Heart left ventricle (tissue), 16 donors: ENCODE measurements around the gene FKBP6. TPM values are rescaled to one million over a fixed set of nuclear protein-coding genes. Genes with fewer than 3 reads are reported as not detected.

Experiments
- ATAC-seq, 4 donors: fragments of 200-7000 bp; cut with Tn5 transposase; one replicate each; pipeline ENCODE4 v1.9.1; 2020 to 2022; ENCODE audit warnings: moderate library complexity in 4 of 4, mild to moderate bottlenecking in 3 of 4, moderate number of reproducible peaks in 1 of 4
- DNase-seq, 5 donors: peaks; one replicate each; pipeline ENCODE4 v3.0.0-alpha.2; 2020
- H3K27ac ChIP-seq, 12 donors: fragments of 200-600 bp; sonication (generic) in 4 of 12; one replicate each; pipeline versions ENCODE4 v1.5.0 to v1.8.0; 2016 to 2022; ENCODE audit warnings: mild to moderate bottlenecking in 2 of 12
- H3K27me3 ChIP-seq, 9 donors: fragments of 200-600 bp; sonication (generic) in 2 of 9; one replicate each; pipeline versions ENCODE4 v1.5.1 to v1.8.0; 2016 to 2022; ENCODE audit warnings: mild to moderate bottlenecking in 3 of 9
- H3K36me3 ChIP-seq, 9 donors: fragments of 200-600 bp; sonication (generic) in 2 of 9; one replicate each; pipeline versions ENCODE4 v1.5.0 to v1.8.0; 2018 to 2022; ENCODE audit warnings: mild to moderate bottlenecking in 2 of 9
- H3K4me1 ChIP-seq, 12 donors: fragments of 200-600 bp; sonication (generic) in 4 of 12; one replicate each; pipeline versions ENCODE4 v1.5.0 to v1.8.0; 2016 to 2022; ENCODE audit warnings: mild to moderate bottlenecking in 3 of 12
- H3K4me3 ChIP-seq, 12 donors: fragments of 200-600 bp; sonication (generic) in 4 of 12; one replicate each; pipeline versions ENCODE4 v1.5.0 to v1.8.0; 2017 to 2022; ENCODE audit warnings: mild to moderate bottlenecking in 9 of 12, moderate library complexity in 4 of 12
- H3K9me3 ChIP-seq, 12 donors: fragments of 200-600 bp; sonication (generic) in 4 of 12; one replicate each; pipeline versions ENCODE4 v1.5.0 to v1.8.0; 2016 to 2022; ENCODE audit warnings: mild to moderate bottlenecking in 1 of 12
- POLR2A ChIP-seq, 2 donors: fragments of 450-650 bp; IDR thresholded peaks; one replicate each; pipeline ENCODE4 v1.6.1; 2017; ENCODE audit warnings: antibody characterized with exemption in 2 of 2, mild to moderate bottlenecking in 2 of 2, moderate library complexity in 2 of 2
- WGBS, 4 donors: extraction: QIAGEN DNeasy Blood & Tissue Kit in 2 of 4; methylation state at CpG; one replicate each; pipeline versions ENCODE4 v1.1.5 to v1.1.7; 2013 to 2018; 5-methylcytosine and 5-hydroxymethylcytosine counted together
- intact Hi-C, 10 donors: fragments of 100-400 bp; cut with DNase I; formaldehyde crosslinking; loops; one replicate each; pipeline versions ENCODE4 v1.11.1 to v1.14.2; 2022
- polyA plus RNA-seq, 2 donors: library from polyadenylated mRNA; stranded (reverse); fragments of 200-250 nt; gene quantifications; one replicate each; pipeline ENCODE4 v1.2.3, GENCODE V29; 2013
- total RNA-seq, 9 donors: library from RNA; depleted of rRNA in 2 of 9; stranded (reverse); fragments of >200 nt in 2 of 9; fragmentation: NEBNext Ultra II Directional in 3 of 9; extraction: Animal tissue kit (Norgen Biotek cat#: 25700) in 3 of 9; gene quantifications; one replicate each; pipeline versions ENCODE4 v1.1.0 to v1.2.4, GENCODE V29; 2016 to 2023
- TF ChIP-seq, protein P1 (sequence below), 12 donors: fragments of 200-600 bp; sonication (generic) in 4 of 12; IDR thresholded peaks; one replicate each; pipeline versions ENCODE4 v1.5.0 to v1.8.0; 2018 to 2022; ENCODE audit warnings: antibody characterized with exemption in 12 of 12, mild to moderate bottlenecking in 5 of 12
- donor health status: ischemic (EF 13 %, LVEDD 7.1; RV severe dilation, severe dysfunction).
- donor health status: healthy with polysubstance abuse.
- donor health status: DM: no; HTN: yes; CAD: no.
- donor health status: DM: no; HTN: no; CAD: no.
- donor health status: ischemic (EF 25% LVEDD 6.9; RV normal size, moderate dysfunction).
- donor health status: ischemic (EF 25% LVEDD 5.7; RV mildly dilated, moderate dysfunction).
- donor health status: healthy.
- donor health status: DM: yes; HTN: yes; CAD: no.
- donor health status: ischemic (EF 35%, LVEDD 5.7; RV mildly dilated, moderate dysfunction).
- donor health status: nonischemic (EF 11% LVEDD 7.7; RV severe dilation, severe dysfunction).
- donor health status: DM: yes; HTN: yes; CAD: no.
- donor health status: PGD.
- donor health status: ischemic (EF 29% LVEDD 5.4; RV normal size, mild dysfunction).
- donor health status: nonischemic (EF 23%, LVEDD 6.1; RV moderate dilation, normal function).

FKBP6 gene
- total and polyA plus RNA-seq, 11 donors: not detected

DNA sequence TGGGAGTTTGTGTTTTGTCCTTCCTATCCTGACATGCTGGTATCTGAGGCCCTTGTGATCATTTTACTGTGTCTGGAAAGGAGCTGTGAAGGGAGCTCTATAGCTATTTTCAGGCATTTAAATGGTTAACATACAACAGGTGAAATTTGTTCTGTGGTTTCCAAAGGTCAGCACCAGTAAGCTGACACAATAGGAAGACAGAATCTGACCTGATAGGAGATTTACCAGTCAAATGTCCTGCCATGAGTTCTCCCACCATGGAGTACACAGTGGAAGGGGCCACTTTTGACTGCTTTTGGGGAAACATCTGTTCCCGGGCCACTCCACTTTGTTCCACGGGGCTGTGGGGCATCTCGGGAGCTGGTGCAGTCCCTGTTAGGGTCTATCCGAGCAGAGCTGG lies 17.6 kb downstream of the FKBP6 start:
- no peak for ATAC-seq
- WGBS, 4 donors: 67 to 76% (median 70%) methylated on average over 4 of the region's 4 CpGs
- no peak overlapping the region for H3K4me3 ChIP-seq
- H3K27me3 ChIP-seq: peaks cover 0 to 13% (median 0%) of the 10 kb centered on the region in 9 donors
- DNase-seq: no peak
- intact Hi-C loops: loop anchor here in 2 of 10 donors (5.0 to 10.0 kb wide), 3 partner anchors 99 to 389 kb away; partner anchors contain the start of gene ABHD11 (in 1 of the 2)
- H3K27ac ChIP-seq: no peak overlapping the region
- H3K36me3 ChIP-seq: no peaks in the 10 kb centered on the region
- peaks cover 0 to 1% (median 0%) of the 10 kb centered on the region in 12 donors for H3K4me1 ChIP-seq
- H3K9me3 ChIP-seq: no peaks in the 10 kb centered on the region
- no peak for TF ChIP-seq POLR2A (IDR thresholded peaks at IDR 0.05)
- TF ChIP-seq, protein P1, sequence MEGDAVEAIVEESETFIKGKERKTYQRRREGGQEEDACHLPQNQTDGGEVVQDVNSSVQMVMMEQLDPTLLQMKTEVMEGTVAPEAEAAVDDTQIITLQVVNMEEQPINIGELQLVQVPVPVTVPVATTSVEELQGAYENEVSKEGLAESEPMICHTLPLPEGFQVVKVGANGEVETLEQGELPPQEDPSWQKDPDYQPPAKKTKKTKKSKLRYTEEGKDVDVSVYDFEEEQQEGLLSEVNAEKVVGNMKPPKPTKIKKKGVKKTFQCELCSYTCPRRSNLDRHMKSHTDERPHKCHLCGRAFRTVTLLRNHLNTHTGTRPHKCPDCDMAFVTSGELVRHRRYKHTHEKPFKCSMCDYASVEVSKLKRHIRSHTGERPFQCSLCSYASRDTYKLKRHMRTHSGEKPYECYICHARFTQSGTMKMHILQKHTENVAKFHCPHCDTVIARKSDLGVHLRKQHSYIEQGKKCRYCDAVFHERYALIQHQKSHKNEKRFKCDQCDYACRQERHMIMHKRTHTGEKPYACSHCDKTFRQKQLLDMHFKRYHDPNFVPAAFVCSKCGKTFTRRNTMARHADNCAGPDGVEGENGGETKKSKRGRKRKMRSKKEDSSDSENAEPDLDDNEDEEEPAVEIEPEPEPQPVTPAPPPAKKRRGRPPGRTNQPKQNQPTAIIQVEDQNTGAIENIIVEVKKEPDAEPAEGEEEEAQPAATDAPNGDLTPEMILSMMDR (IDR thresholded peaks at IDR 0.05): no peak

DNA sequence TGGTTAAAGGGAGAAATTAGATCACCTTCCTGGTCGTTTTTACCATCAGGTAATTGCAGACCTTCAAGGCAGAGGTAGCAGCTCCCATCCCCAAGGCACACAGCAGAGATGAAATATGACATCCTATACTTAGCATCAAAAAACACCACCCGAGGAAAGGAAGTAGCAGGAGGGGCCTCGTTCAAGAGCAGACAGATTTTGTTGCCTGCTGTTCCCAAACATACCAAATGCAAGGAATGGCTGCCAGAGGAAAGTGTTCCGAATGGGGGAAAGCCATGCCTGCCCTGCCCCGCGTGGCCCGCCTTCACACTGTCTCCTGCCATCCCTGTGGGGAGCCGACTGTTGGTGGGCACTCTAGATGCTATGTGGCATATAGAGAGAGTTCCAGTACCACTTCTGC lies 18.0 kb downstream of the FKBP6 start:
- ATAC-seq (no peak), DNase-seq (no peak)
- no peak overlapping the region for H3K4me3 ChIP-seq
- intact Hi-C loops: loop anchor here in 2 of 10 donors (5.0 to 10.0 kb wide), 3 partner anchors 99 to 389 kb away; partner anchors contain the start of gene ABHD11 (in 1 of the 2)
- H3K4me1 ChIP-seq: peaks cover 0 to 4% (median 0%) of the 10 kb centered on the region in 12 donors
- no peaks in the 10 kb centered on the region for H3K9me3 ChIP-seq
- no peaks in the 10 kb centered on the region for H3K36me3 ChIP-seq
- no peak overlapping the region for H3K27ac ChIP-seq
- WGBS, 4 donors: 53 to 63% (median 60%) methylated on average over 8 of the region's 8 CpGs
- peaks cover 0 to 13% (median 0%) of the 10 kb centered on the region in 9 donors for H3K27me3 ChIP-seq
- TF ChIP-seq POLR2A (IDR thresholded peaks at IDR 0.05): no peak
- TF ChIP-seq, protein P1 (IDR thresholded peaks at IDR 0.05): no peak

DNA sequence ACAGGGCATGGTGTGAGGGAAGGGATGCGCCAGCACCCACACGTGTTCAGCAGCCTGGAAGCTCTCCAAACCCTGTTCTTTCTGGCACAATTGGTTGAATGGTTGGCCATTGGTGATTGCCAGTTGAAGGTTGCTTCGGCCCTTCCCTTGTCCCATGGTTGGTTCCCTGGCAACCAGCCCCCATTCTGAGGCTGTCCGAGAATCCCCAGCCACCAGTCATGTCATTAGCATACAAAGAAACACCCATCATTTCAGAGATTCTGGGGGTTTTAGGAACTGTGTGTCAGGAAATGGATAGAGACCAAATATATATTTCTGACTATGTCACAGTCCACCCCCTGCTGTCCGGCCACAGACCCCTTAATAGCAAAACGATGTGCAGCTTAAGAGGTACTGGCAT lies 21.8 kb downstream of the FKBP6 start:
- no peak for DNase-seq
- TF ChIP-seq, protein P1 (IDR thresholded peaks at IDR 0.05): no peak
- no peak for TF ChIP-seq POLR2A (IDR thresholded peaks at IDR 0.05)
- Histone ChIP-seq H3K27ac (no peak overlapping the region), H3K9me3 (peaks cover 0 to 8% (median 1%) of the 10 kb centered on the region in 12 donors), H3K4me1 (peaks cover 0 to 4% (median 0%) of the 10 kb centered on the region in 12 donors), H3K27me3 (no peaks in the 10 kb centered on the region), H3K36me3 (no peaks in the 10 kb centered on the region), H3K4me3 (no peak overlapping the region)
- intact Hi-C loops: loop anchor here in 3 of 10 donors (5.0 to 10.0 kb wide), 4 partner anchors 83 to 385 kb away; partner anchors contain the start of genes ABHD11 (in 1 of the 3) and FZD9 (in 1 of the 3)
- WGBS, 4 donors: 89 to 93% (median 90%) methylated on average over 6 of the region's 6 CpGs
- no peak for ATAC-seq

DNA sequence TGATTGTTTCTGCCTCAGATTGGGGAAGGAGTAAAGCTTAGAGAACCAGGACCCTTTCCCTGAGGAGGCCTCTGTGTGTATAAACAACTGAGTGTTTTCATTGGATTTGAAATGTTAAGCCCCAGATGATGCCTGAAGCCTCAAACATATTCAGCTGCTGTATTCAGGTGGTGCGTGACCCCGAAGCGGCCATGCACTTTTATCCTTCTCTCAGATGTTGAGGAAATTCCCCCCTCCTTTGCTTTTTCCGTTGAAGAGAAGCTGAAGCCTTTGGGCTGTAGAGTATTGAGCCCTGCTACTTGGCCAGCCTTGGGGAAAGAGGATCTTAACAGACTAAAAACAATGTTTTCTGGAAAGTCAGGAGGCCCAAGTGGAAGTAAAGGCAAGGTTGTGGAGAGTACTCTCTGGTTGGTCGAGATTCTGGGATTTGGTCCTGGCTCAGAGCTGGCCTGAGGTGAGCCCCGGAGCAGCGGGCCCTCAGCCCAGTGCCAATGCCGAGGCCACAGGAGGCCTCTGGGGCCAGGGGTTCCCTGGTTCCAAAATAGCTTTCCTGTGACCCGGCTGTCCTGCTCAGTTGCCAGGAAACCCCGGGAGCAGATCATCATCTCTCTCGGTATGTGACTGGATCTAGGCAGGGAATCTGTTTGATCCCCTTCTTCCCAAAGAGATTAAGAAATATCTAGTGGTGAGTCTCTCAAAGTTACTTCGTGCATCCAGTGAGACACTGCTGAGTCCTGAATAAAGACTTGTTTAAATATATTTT lies 22.5 kb downstream of the FKBP6 start:
- Histone ChIP-seq H3K27me3 (no peaks in the 10 kb centered on the region), H3K27ac (no peak overlapping the region), H3K4me1 (peaks cover 0 to 4% (median 0%) of the 10 kb centered on the region in 12 donors), H3K9me3 (peaks cover 0 to 8% (median 1%) of the 10 kb centered on the region in 12 donors), H3K4me3 (no peak overlapping the region), H3K36me3 (no peaks in the 10 kb centered on the region)
- ATAC-seq: no peak
- no peak for TF ChIP-seq POLR2A (IDR thresholded peaks at IDR 0.05)
- TF ChIP-seq, protein P1 (IDR thresholded peaks at IDR 0.05): no peak
- WGBS, 4 donors: 49 to 59% (median 53%) methylated on average over 12 of the region's 12 CpGs
- DNase-seq: no peak
- intact Hi-C loops: loop anchor here in 1 of 10 donors (5.0 kb wide), 1 partner anchor 82 kb away; the partner anchor contains the start of gene FZD9
